SK-N-SH (cell line): ENCODE data around the gene MATN1. TPM values are rescaled to one million over a fixed set of nuclear protein-coding genes. Genes with fewer than 3 reads are reported as not detected.

ENCODE experiments used
- CTCF ChIA-PET: fragments of 300-600, 350-600 bp; formaldehyde crosslinking; extraction: SDS; loops from one replicate; lab custom pipeline; 2021; lab: Yijun Ruan, JAX
- POLR2A ChIA-PET: fragments of 350-600 bp; sonication (Branson Sonifier 250); formaldehyde crosslinking; extraction: SDS; loops from one replicate; lab custom pipeline; 2020; ENCODE audit warnings: antibody characterized with exemption, inconsistent platforms; lab: Yijun Ruan, JAX
- DNase-seq: peaks from one replicate; pipeline ENCODE4 v3.0.0; 2012
- H2AFZ ChIP-seq: fragments of 200-600 bp; sonication (generic); 2 replicates; pipeline ENCODE4 v1.8.1; 2016; ENCODE audit warnings: antibody characterized with exemption, mild to moderate bottlenecking, low read depth
- H3F3A ChIP-seq: fragments of 200-600 bp; sonication (generic); replicated peaks from 2 replicates; pipeline ENCODE3; 2016; ENCODE audit warnings: antibody characterized with exemption, mild to moderate bottlenecking; ENCODE audit not compliant: insufficient read depth
- H3K27ac ChIP-seq, 2 experiments: fragments of 200-500 bp in 1 of 2; fragments of 200-600 bp in 1 of 2; sonication (Bioruptor generic) in 1 of 2; sonication (generic), shearing (Covaris generic) in 1 of 2; 2 replicates each; pipeline versions ENCODE4 v1.5.1 to v1.6.1; 2014 to 2016; ENCODE audit warnings: low read depth in 2 of 2, inconsistent platforms in 1 of 2, low read length in 1 of 2, mild to moderate bottlenecking in 1 of 2, mixed read lengths in 1 of 2
- H3K27me3 ChIP-seq: fragments of 200-600 bp; sonication (generic), shearing (Covaris generic); 2 replicates; pipeline ENCODE4 v1.6.1; 2016; ENCODE audit warnings: mixed run types; ENCODE audit not compliant: insufficient read depth
- H3K36me3 ChIP-seq, 2 experiments: fragments of 200-500 bp in 1 of 2; fragments of 200-600 bp in 1 of 2; sonication (Bioruptor generic) in 1 of 2; sonication (generic) in 1 of 2; replicated peaks in 1 of 2; 2 replicates each; pipeline versions ENCODE3 to v1.5.1; 2014 to 2016; ENCODE audit warnings: low read length in 1 of 2, mild to moderate bottlenecking in 1 of 2; ENCODE audit not compliant: insufficient read depth in 2 of 2, control insufficient read depth in 1 of 2
- H3K4me1 ChIP-seq, 2 experiments: fragments of 200-500 bp in 1 of 2; fragments of 200-600 bp in 1 of 2; sonication (Bioruptor generic) in 1 of 2; sonication (generic), shearing (Covaris generic) in 1 of 2; 2 replicates each; pipeline versions ENCODE4 v1.5.1 to v1.6.1; 2014 to 2016; ENCODE audit warnings: low read depth in 1 of 2, low read length in 1 of 2, mixed run types in 1 of 2; ENCODE audit not compliant: insufficient read depth in 2 of 2, control insufficient read depth in 1 of 2
- H3K4me2 ChIP-seq: fragments of 200-600 bp; sonication (generic), shearing (Covaris generic); 2 replicates; pipeline ENCODE4 v1.6.1; 2017; ENCODE audit warnings: mixed run types
- H3K4me3 ChIP-seq, 2 experiments: fragments of 200-500 bp in 1 of 2; fragments of 200-600 bp in 1 of 2; sonication (Bioruptor generic) in 1 of 2; sonication (generic), shearing (Covaris generic) in 1 of 2; 2 replicates each; pipeline versions ENCODE4 v1.5.1 to v1.8.1; 2014 to 2016; ENCODE audit warnings: low read depth in 2 of 2, inconsistent platforms in 1 of 2, low read length in 1 of 2, mild to moderate bottlenecking in 1 of 2, mixed read lengths in 1 of 2, moderate library complexity in 1 of 2
- H3K79me2 ChIP-seq: fragments of 200-600 bp; sonication (generic); 2 replicates; pipeline ENCODE4 v1.8.1; 2017; ENCODE audit warnings: mild to moderate bottlenecking; ENCODE audit not compliant: insufficient read depth
- H3K9ac ChIP-seq: fragments of 200-600 bp; sonication (generic); 2 replicates; pipeline ENCODE4 v1.6.1; 2017; ENCODE audit warnings: mixed run types
- H3K9me2 ChIP-seq: fragments of 200-600 bp; sonication (generic); 2 replicates; pipeline ENCODE4 v1.6.1; 2017; ENCODE audit warnings: mixed run types
- H3K9me3 ChIP-seq: fragments of 200-600 bp; sonication (generic); 2 replicates; pipeline ENCODE4 v1.6.1; 2017; ENCODE audit warnings: mixed run types, mild to moderate bottlenecking, moderate library complexity
- H4K20me1 ChIP-seq: fragments of 200-600 bp; sonication (generic); 2 replicates; pipeline ENCODE4 v1.6.1; 2017; ENCODE audit warnings: mild to moderate bottlenecking, mixed run types; ENCODE audit not compliant: insufficient read depth
- CHD2 ChIP-seq: fragments of 150-350 bp; IDR thresholded peaks from 2 replicates; pipeline ENCODE4 v1.6.1; 2018; ENCODE audit warnings: low read length; ENCODE audit not compliant: partially characterized antibody
- ELF1 ChIP-seq: IDR thresholded peaks from 2 replicates; pipeline ENCODE4 v1.4.0; 2012
- EZH2phosphoT487 ChIP-seq: fragments of 200-600 bp; sonication (generic); IDR thresholded peaks from 2 replicates; pipeline ENCODE4 v1.6.1; 2017; ENCODE audit warnings: low read depth, mixed run types, mild to moderate bottlenecking, antibody characterized with exemption, moderate library complexity, borderline replicate concordance
- FOSL2 ChIP-seq: IDR thresholded peaks from 2 replicates; pipeline ENCODE4 v1.4.0; 2012; ENCODE audit warnings: low read depth, mild to moderate bottlenecking, moderate library complexity, borderline replicate concordance
- FOXM1 ChIP-seq: IDR thresholded peaks from 2 replicates; pipeline ENCODE4 v1.4.0; 2012; ENCODE audit warnings: low read depth, mild to moderate bottlenecking
- GABPA ChIP-seq: IDR thresholded peaks from 2 replicates; pipeline ENCODE4 v1.4.0; 2012; ENCODE audit warnings: low read depth, mild to moderate bottlenecking
- JUND ChIP-seq: IDR thresholded peaks from 2 replicates; pipeline ENCODE4 v1.4.0; 2012
- MEF2A ChIP-seq: IDR thresholded peaks from 2 replicates; pipeline ENCODE4 v1.4.0; 2012; ENCODE audit warnings: low read depth, borderline replicate concordance
- NFIC ChIP-seq: IDR thresholded peaks from 2 replicates; pipeline ENCODE4 v1.4.0; 2012; ENCODE audit warnings: borderline replicate concordance
- NRF1 ChIP-seq: IDR thresholded peaks from 2 replicates; pipeline ENCODE4 v1.6.1; 2012; ENCODE audit warnings: low read depth, mild to moderate bottlenecking, low read length
- POLR2AphosphoS5 ChIP-seq: IDR thresholded peaks from 2 replicates; pipeline ENCODE4 v1.6.1; 2012; ENCODE audit warnings: low read depth, low read length
- RXRA ChIP-seq: IDR thresholded peaks from 2 replicates; pipeline ENCODE4 v1.4.0; 2012; ENCODE audit warnings: low read depth, mild to moderate bottlenecking, borderline replicate concordance
- SIN3A ChIP-seq: IDR thresholded peaks from 2 replicates; pipeline ENCODE4 v1.6.1; 2012; ENCODE audit warnings: low read depth, mild to moderate bottlenecking, low read length, moderate library complexity, borderline replicate concordance
- SMC3 ChIP-seq: IDR thresholded peaks from 2 replicates; pipeline ENCODE4 v1.6.1; 2012; ENCODE audit warnings: low read depth, low read length, improper control_type of control experiment
- TAF1 ChIP-seq: IDR thresholded peaks from 2 replicates; pipeline ENCODE4 v1.6.1; 2012; ENCODE audit warnings: low read depth, mild to moderate bottlenecking, low read length, moderate library complexity, borderline replicate concordance
- TEAD4 ChIP-seq: IDR thresholded peaks from 2 replicates; pipeline ENCODE4 v1.4.0; 2012; ENCODE audit warnings: mild to moderate bottlenecking, borderline replicate concordance; ENCODE audit not compliant: insufficient read depth
- WGBS: methylation state at CpG from one replicate; pipeline ENCODE4 v1.1.6; 2017; ENCODE audit warnings: low lambda C conversion rate; 5-methylcytosine and 5-hydroxymethylcytosine counted together
- polyA plus RNA-seq, 3 experiments: library from polyadenylated mRNA; depleted of rRNA; stranded (reverse); fragments of >200 nt; gene quantifications; 2 replicates each; pipeline ENCODE4 v1.2.3, GENCODE V29; 2012
- TF ChIP-seq, protein P1 (sequence below): fragments of 150-350 bp; IDR thresholded peaks from 2 replicates; pipeline ENCODE4 v1.6.1; 2016; ENCODE audit warnings: mild to moderate bottlenecking, low read depth, low read length
- TF ChIP-seq, protein P2 (sequence below): IDR thresholded peaks from 2 replicates; pipeline ENCODE4 v1.4.0; 2012; ENCODE audit warnings: low read depth, borderline replicate concordance
- TF ChIP-seq, protein P3 (sequence below): IDR thresholded peaks from 2 replicates; pipeline ENCODE4; 2012

Gene MATN1
- polyA plus RNA-seq, 1 of the 3 experiments (the other 2 are of a cell fraction), result 0.23 TPM

DNA sequence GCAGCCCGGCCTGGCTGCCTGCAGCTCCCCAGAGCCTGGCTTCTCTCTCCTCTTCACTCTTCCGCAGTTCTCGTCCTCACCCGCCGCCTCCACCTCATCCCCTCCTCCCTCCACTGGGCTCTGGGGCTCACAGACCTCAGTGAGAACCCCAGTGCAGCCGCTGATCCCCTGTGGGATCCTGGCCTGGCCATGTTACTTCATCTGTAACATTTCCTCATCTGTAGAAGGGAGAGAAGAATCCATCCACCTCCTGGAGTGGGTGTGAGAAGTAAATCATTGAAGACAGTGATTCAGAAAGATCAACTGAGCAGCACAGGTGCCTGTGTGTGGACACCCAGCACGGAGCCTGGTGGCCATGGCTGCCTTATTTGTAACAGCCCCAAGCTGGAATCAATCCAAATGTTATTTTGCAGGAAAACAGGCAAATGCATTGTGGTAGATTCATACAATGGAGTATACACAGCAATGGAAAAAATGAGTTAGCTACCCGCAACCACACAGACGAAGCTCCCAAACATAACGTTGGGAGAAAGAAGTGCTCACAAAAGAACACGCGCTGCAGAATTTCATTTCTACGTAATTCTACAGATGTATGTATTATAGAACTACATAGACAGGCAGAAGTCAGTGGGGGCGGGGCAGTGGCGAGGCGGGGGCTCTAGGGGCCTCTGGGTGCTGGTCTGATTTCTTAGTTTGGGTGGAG is 25.5 kb upstream of the MATN1 start:
- POLR2A ChIA-PET, result no interaction called here
- Histone ChIP-seq H3K9me3 (no peaks in the 10 kb centered on the region), H3K4me3 (no peak overlapping the region), H3K4me2 (no peak overlapping the region), H3K27me3 (no peaks in the 10 kb centered on the region), H3K79me2 (no peaks in the 10 kb centered on the region), H3F3A (no peaks in the 10 kb centered on the region), H3K9me2 (no peaks in the 10 kb centered on the region), H2AFZ (no peak overlapping the region), H3K4me1 (peaks cover 0 to 14% of the 10 kb centered on the region in 2 experiments; a peak in 1 of 4 replicates)
- 87% methylated on average over 16 of the region's 16 CpGs for WGBS
- no peak for DNase-seq
- TF ChIP-seq CHD2 (no peak), SMC3 (no peak), NRF1 (no peak), TEAD4 (no peak), EZH2phosphoT487 (no peak), RXRA (no peak), FOSL2 (no peak), SIN3A (no peak), MEF2A (no peak), ELF1 (no peak), NFIC (no peak), GABPA (no peak), POLR2AphosphoS5 (no peak), TAF1 (no peak), FOXM1 (no peak), JUND (no peak)
- TF ChIP-seq, protein P1, sequence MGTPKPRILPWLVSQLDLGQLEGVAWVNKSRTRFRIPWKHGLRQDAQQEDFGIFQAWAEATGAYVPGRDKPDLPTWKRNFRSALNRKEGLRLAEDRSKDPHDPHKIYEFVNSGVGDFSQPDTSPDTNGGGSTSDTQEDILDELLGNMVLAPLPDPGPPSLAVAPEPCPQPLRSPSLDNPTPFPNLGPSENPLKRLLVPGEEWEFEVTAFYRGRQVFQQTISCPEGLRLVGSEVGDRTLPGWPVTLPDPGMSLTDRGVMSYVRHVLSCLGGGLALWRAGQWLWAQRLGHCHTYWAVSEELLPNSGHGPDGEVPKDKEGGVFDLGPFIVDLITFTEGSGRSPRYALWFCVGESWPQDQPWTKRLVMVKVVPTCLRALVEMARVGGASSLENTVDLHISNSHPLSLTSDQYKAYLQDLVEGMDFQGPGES, result no peak
- TF ChIP-seq, protein P2, sequence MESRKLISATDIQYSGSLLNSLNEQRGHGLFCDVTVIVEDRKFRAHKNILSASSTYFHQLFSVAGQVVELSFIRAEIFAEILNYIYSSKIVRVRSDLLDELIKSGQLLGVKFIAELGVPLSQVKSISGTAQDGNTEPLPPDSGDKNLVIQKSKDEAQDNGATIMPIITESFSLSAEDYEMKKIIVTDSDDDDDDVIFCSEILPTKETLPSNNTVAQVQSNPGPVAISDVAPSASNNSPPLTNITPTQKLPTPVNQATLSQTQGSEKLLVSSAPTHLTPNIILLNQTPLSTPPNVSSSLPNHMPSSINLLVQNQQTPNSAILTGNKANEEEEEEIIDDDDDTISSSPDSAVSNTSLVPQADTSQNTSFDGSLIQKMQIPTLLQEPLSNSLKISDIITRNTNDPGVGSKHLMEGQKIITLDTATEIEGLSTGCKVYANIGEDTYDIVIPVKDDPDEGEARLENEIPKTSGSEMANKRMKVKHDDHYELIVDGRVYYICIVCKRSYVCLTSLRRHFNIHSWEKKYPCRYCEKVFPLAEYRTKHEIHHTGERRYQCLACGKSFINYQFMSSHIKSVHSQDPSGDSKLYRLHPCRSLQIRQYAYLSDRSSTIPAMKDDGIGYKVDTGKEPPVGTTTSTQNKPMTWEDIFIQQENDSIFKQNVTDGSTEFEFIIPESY, result no peak
- TF ChIP-seq, protein P3, sequence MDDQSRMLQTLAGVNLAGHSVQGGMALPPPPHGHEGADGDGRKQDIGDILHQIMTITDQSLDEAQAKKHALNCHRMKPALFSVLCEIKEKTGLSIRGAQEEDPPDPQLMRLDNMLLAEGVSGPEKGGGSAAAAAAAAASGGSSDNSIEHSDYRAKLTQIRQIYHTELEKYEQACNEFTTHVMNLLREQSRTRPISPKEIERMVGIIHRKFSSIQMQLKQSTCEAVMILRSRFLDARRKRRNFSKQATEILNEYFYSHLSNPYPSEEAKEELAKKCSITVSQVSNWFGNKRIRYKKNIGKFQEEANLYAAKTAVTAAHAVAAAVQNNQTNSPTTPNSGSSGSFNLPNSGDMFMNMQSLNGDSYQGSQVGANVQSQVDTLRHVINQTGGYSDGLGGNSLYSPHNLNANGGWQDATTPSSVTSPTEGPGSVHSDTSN, result no peak
- TF ChIP-seq, all 33 proteins: peak for 0
- CTCF ChIA-PET, result interaction anchor here (1.1 to 2.8 kb wide), 5 partner anchors 12 to 53 kb away, joined by 3 to 6 read pairs (median 3); no protein-coding TSS in a partner anchor
- no peaks in the 10 kb centered on the region for H4K20me1 ChIP-seq
- H3K9ac ChIP-seq, result no peak overlapping the region
- no peaks in the 10 kb centered on the region for H3K36me3 ChIP-seq
- no peak overlapping the region; a peak in 1 of 4 replicates for H3K27ac ChIP-seq
